Muscle layer of colon (tissue), 2 donors: ENCODE measurements around the gene NEB.
"Not testable (repeated sequence)": the region's sequence is repeated elsewhere in the genome, so short reads cannot be mapped to it uniquely, and the experiment has no call there.

Experiments
- H3K27ac ChIP-seq: one replicate; pipeline ENCODE4 v1.7.0; 2013; ENCODE audit warnings: low read depth, mild to moderate bottlenecking, low read length, moderate library complexity
- H3K27me3 ChIP-seq, 2 donors: one replicate each; pipeline ENCODE4 v1.7.0; 2013; ENCODE audit warnings: low read length in 2 of 2, mild to moderate bottlenecking in 2 of 2; ENCODE audit not compliant: insufficient read depth in 2 of 2, control insufficient read depth in 1 of 2
- H3K36me3 ChIP-seq: one replicate; pipeline ENCODE4 v1.7.0; 2013; ENCODE audit warnings: mild to moderate bottlenecking, low read length; ENCODE audit not compliant: insufficient read depth
- H3K4me1 ChIP-seq: one replicate; pipeline ENCODE4 v1.7.0; 2013; ENCODE audit warnings: mild to moderate bottlenecking, low read length; ENCODE audit not compliant: insufficient read depth
- H3K4me3 ChIP-seq, 2 donors: one replicate each; pipeline ENCODE4 v1.7.0; 2013; ENCODE audit warnings: low read length in 2 of 2, low read depth in 1 of 2, mild to moderate bottlenecking in 1 of 2, moderate library complexity in 1 of 2
- H3K9ac ChIP-seq: one replicate; pipeline ENCODE4 v1.7.0; 2013; ENCODE audit warnings: low read length
- H3K9me3 ChIP-seq: one replicate; pipeline ENCODE4 v1.7.0; 2013; ENCODE audit warnings: mild to moderate bottlenecking, low read length
- donor health status: abdominal sarcoma.
- donor health status: Adenocarcinoma of cecum.

NEB gene

DNA sequence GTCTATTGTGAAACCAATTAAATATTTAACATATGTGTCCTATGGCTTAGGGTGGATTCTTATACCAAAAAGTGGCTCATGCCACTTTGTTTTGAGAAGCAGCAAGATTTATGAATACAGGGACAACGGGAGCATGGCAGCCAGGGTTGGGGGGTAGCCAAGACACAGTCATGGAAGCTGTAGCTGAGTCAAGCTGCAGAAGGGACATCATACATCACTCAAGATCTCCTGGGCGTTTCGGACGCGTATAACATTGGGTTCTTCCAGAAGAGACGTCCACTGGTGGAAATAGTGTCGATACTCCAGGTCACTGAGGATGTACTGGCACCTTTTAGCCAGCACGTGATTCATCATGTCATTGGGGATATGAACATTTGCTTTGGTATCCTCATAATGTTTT, 171.9 kb downstream of the NEB start:
- H3K4me3 ChIP-seq: no peak overlapping the region
- H3K36me3 ChIP-seq: no peaks in the 10 kb centered on the region
- no peaks in the 10 kb centered on the region for H3K9me3 ChIP-seq

DNA sequence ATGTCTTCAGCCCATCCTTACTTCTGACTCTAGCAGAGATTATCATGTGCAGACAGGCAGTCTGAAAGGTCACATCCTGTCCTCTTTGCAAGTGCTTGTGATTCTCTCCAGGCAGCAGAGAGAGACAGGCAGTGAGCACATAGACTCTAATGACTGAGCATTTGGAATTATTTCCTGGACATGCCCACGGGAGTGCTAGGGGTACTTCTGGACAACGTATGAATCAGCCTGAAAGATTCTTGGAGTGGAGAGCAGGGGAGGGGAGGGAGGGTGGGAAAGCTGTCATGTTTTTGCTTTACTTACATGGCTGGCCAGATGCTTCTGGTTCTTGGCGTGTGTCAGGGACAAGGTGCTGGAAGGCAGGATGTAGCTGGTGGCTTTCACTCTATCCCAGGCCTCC, 174.0 kb downstream of the NEB start:
- no peak overlapping the region for H3K9ac ChIP-seq
- H3K9me3 ChIP-seq: no peaks in the 10 kb centered on the region
- H3K36me3 ChIP-seq: no peaks in the 10 kb centered on the region
- H3K27ac ChIP-seq: no peak overlapping the region
- no peaks in the 10 kb centered on the region for H3K27me3 ChIP-seq
- H3K4me3 ChIP-seq: no peak overlapping the region
- no peaks in the 10 kb centered on the region for H3K4me1 ChIP-seq

More for the DNA sequence above, 171.9 kb downstream of the NEB start:
- no peaks in the 10 kb centered on the region for H3K4me1 ChIP-seq
- H3K9ac ChIP-seq: no peak overlapping the region
- H3K27me3 ChIP-seq: no peaks in the 10 kb centered on the region
- no peak overlapping the region for H3K27ac ChIP-seq

DNA sequence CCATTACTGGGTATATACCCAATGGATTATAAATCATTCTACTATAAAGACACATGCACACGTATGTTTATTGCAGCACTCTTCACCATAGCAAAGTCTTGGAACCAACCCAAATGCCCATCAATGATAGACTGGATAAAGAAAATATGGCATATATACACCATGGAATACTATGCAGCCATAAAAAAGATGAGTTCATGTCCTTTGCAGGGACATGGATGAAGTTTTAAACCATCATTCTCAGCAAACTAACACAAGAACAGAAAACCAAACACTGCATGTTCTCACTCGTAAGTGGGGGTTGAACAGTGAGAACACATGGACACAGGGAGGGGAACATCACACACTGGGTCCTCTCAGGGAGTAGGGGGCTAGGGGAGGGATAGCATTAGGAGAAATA, 174.8 kb downstream of the NEB start:
- H3K9me3 ChIP-seq, H3K27me3 ChIP-seq, H3K4me3 ChIP-seq, H3K27ac ChIP-seq, H3K9ac ChIP-seq, H3K36me3 ChIP-seq, H3K4me1 ChIP-seq: not testable (repeated sequence)

DNA sequence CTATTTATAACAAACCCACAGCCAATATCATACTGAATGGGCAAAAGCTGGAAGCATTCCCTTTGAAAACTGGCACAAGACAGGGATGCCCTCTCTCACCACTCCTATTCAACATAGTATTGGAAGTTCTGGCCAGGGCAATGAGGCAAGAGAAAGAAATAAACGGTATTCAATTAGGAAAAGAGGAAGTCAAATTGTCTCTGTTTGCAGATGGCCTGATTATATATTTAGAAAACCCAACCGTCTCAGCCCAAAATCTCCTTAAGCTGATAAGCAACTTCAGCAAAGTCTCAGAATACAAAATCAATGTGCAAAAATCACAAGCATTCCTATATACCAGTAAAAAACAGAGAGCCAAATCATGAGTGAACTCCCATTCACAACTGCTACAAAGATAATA, 176.4 kb downstream of the NEB start:
- not testable (repeated sequence) for H3K4me1 ChIP-seq, H3K27ac ChIP-seq, H3K27me3 ChIP-seq, H3K4me3 ChIP-seq, H3K36me3 ChIP-seq, H3K9ac ChIP-seq, H3K9me3 ChIP-seq

DNA sequence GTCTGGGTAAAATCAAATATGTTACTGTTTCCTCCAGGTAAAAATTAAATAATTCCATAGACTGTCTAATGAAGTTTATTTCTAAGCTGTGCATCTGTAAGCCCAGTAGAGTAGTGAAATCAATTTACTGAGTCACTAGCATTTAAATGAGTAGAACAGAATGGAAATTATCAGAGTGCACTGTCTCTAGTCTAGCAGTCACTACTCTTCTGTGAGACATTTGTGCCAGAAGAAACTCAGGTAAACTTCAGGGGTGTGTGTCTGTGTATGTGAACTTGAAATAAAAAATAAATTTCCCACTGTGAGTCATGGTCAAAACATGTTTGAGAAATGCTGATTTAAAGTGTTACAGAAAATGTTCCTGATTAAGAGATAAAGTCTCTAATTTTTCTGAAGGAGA, 178.2 kb downstream of the NEB start:
- no peaks in the 10 kb centered on the region for H3K4me1 ChIP-seq
- H3K9me3 ChIP-seq: no peaks in the 10 kb centered on the region
- H3K36me3 ChIP-seq: no peaks in the 10 kb centered on the region
- H3K27ac ChIP-seq: no peak overlapping the region
- H3K9ac ChIP-seq: no peak overlapping the region
- H3K4me3 ChIP-seq: no peak overlapping the region
- no peaks in the 10 kb centered on the region for H3K27me3 ChIP-seq

DNA sequence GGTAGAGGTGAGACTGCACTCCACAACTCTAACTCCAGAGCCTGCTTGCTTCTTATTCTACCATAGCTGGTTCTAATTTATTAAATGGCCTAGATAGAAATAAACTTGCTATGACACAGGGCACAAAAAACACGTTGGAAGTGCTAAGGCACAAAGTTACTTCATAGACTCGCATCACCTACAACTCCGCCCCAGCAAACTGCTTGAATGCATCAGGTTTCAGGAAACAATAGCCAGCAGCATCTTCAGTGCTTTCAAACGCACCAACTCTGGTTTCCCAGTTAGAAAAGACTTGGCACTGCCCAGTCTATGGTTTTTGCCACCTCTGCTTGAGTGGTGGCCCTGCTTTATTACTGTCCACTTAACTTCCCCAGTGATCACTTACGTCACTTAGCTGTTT, 182.0 kb downstream of the NEB start:
- Histone ChIP-seq H3K9ac (no peak overlapping the region), H3K4me1 (no peaks in the 10 kb centered on the region), H3K36me3 (no peaks in the 10 kb centered on the region), H3K9me3 (no peaks in the 10 kb centered on the region), H3K4me3 (no peak overlapping the region), H3K27ac (no peak overlapping the region), H3K27me3 (no peaks in the 10 kb centered on the region)

DNA sequence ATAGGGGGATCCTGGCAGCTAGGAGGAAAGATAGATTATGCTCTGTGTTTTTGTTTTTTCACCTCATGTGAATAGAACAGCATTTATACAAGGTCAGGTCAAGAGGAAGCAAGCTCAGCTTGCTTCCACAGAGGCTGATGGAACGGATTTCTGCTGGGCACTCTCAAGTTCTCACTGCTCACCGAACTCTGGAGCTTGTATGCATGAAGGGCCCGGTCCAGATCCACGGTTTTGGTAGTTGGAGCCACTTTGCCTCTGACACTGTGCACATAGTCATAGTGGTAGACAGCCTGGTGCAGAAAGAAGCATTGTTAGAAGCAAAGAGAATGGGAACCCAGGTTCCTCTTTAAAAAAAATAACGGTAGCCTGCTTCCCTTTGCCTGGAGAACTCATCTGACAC, 182.7 kb downstream of the NEB start:
- Histone ChIP-seq H3K9ac (no peak overlapping the region), H3K36me3 (no peaks in the 10 kb centered on the region), H3K27ac (no peak overlapping the region)

DNA sequence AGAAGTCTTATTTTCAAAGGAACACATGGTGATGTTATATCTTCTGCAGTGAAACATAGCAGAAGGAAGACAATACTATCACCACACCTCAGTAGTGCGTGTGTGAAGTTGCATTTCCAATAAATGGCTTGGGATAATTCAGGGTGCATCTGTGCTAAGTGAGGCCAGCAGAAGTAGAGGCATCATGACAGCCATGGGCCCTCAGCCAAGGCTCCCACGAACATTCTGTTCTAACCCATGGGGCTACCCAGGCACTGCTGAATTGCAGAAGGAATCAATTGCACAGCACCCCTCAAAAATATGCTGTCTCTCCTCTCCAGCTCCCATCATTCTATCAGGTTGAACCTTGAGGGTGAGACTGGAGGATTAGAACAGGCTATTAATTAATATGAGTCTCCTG, 185.1 kb downstream of the NEB start:
- H3K4me1 ChIP-seq: no peaks in the 10 kb centered on the region
- no peak overlapping the region for H3K9ac ChIP-seq
- no peaks in the 10 kb centered on the region for H3K9me3 ChIP-seq
- no peak overlapping the region for H3K4me3 ChIP-seq
- no peaks in the 10 kb centered on the region for H3K36me3 ChIP-seq
- H3K27ac ChIP-seq: no peak overlapping the region
- H3K27me3 ChIP-seq: no peaks in the 10 kb centered on the region

More for the DNA sequence above, 182.7 kb downstream of the NEB start:
- Histone ChIP-seq H3K4me1 (no peaks in the 10 kb centered on the region), H3K4me3 (no peak overlapping the region), H3K9me3 (no peaks in the 10 kb centered on the region), H3K27me3 (no peaks in the 10 kb centered on the region)

DNA sequence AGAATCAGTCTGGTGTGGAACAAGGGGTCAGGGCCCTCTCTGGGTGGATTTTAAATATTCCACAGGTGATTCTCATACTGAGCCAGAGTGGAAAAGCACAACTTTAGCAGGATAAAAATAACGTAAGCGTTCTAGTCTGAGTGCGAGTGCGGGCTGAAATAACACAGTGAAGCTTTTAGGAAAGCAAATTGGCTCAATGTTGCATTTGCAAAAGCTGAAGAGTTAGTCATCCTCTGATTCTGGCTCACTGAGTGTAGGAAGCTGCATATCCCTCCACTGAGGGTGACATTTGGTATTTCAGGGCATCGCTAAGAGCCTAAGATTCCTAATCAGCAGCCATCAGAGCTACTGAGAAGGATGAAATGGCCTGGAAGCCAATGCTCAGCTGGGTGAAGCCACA, 189.8 kb downstream of the NEB start:
- Histone ChIP-seq H3K27ac (no peak overlapping the region), H3K4me3 (no peak overlapping the region), H3K4me1 (no peaks in the 10 kb centered on the region), H3K9me3 (no peaks in the 10 kb centered on the region), H3K27me3 (no peaks in the 10 kb centered on the region), H3K9ac (no peak overlapping the region), H3K36me3 (no peaks in the 10 kb centered on the region)

DNA sequence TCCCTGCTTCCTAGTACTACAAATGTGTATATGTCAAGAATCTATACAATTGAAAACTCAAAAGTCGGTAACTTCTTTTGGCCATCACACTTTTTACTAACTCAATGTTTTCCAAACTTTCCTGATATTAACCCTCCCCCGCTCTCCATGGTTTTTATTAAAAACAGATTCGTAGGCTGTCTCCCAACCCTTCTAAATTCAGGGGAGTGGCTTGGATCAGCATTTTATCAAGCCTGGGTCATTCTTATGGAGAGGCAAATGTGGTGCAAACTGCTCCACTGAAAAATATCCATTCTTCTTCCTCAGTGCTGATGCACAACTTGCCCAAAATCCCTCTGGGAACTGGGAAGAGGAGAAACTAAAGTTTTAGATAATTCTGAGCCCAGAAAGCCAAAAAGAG, 190.4 kb downstream of the NEB start:
- Histone ChIP-seq H3K9me3 (no peaks in the 10 kb centered on the region), H3K9ac (no peak overlapping the region), H3K4me3 (no peak overlapping the region), H3K36me3 (no peaks in the 10 kb centered on the region), H3K27me3 (no peaks in the 10 kb centered on the region), H3K4me1 (no peaks in the 10 kb centered on the region), H3K27ac (no peak overlapping the region)

DNA sequence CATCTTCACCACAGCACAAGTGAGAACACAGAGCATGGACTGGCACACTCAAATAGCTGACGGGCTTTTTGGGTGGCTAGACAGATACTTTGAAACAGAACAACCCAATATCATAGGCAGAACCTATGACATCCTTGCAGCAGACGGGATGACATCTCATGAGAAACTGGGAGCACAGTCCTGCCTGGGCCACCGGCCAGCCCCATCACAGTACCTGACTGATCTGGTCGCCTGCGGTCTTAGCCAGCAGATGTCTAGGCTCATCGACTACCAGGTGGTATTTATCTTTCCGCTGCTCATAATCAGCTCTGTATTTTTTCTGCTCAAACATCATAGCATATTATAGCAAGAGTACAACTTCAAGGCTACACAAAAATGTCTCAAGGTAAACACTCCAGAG, 200.3 kb downstream of the NEB start:
- Histone ChIP-seq H3K9ac (no peak overlapping the region), H3K27me3 (no peaks in the 10 kb centered on the region), H3K27ac (no peak overlapping the region), H3K4me3 (no peak overlapping the region), H3K36me3 (no peaks in the 10 kb centered on the region), H3K4me1 (no peaks in the 10 kb centered on the region), H3K9me3 (no peaks in the 10 kb centered on the region)

DNA sequence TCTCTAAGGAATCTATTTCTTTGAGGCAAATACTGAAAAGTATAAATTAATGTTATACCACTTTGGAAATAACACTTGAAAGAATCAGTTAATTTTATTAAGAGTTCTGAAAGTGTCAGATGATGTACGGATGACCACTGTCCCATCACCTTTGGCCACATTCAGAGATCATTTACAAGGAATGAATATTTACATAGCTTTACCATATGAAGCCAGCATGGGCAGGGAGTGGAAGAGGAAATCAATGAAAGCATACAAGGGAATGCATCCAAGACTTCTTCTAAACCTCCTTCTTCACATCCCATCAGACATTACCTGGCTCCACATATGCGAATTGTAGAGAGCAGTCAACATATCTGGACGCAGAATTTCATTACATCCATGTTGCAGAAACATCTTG, 201.1 kb downstream of the NEB start:
- no peaks in the 10 kb centered on the region for H3K27me3 ChIP-seq
- no peak overlapping the region for H3K27ac ChIP-seq
- no peaks in the 10 kb centered on the region for H3K9me3 ChIP-seq
- no peak overlapping the region for H3K9ac ChIP-seq
- no peak overlapping the region for H3K4me3 ChIP-seq
- H3K4me1 ChIP-seq: no peaks in the 10 kb centered on the region
- H3K36me3 ChIP-seq: no peaks in the 10 kb centered on the region
